HUES64 (cell line): Measurements from ENCODE around the gene DHRSX.
A peak's percentile ranks its signal among the peaks of the same experiment; 100 is the strongest.

Experiments used
- H3K27ac ChIP-seq: 2 replicates; pipeline ENCODE4 v1.7.0; 2013; ENCODE audit warnings: low read depth, low read length, inconsistent platforms
- H3K27me3 ChIP-seq: 2 replicates; pipeline ENCODE4 v1.6.1; 2013; ENCODE audit warnings: mild to moderate bottlenecking, low read length; ENCODE audit not compliant: insufficient read depth
- H3K36me3 ChIP-seq: 2 replicates; pipeline ENCODE4 v1.6.1; 2013; ENCODE audit warnings: mild to moderate bottlenecking, low read length; ENCODE audit not compliant: insufficient read depth
- H3K4me1 ChIP-seq: 2 replicates; pipeline ENCODE4 v1.6.1; 2013; ENCODE audit warnings: mild to moderate bottlenecking, low read length, moderate library complexity; ENCODE audit not compliant: insufficient read depth
- H3K4me3 ChIP-seq: 2 replicates; pipeline ENCODE4 v1.5.1; 2013; ENCODE audit warnings: mild to moderate bottlenecking, low read length, moderate library complexity
- H3K9ac ChIP-seq: 2 replicates; pipeline ENCODE4 v1.6.1; 2013; ENCODE audit warnings: mild to moderate bottlenecking, low read depth, low read length
- H3K9me3 ChIP-seq: 2 replicates; pipeline ENCODE4 v1.6.1; 2013; ENCODE audit warnings: low read depth, low read length; ENCODE audit not compliant: insufficient read depth
- WGBS: fragments of 150-250, 120-280 bp; methylation state at CpG from one replicate; pipeline ENCODE4 v1.1.7; 2013; ENCODE audit warnings: missing lambda C conversion rate; 5-methylcytosine and 5-hydroxymethylcytosine counted together

The DHRSX gene

GRCh38 chrX:2504706-2505332 is 4.0 kb upstream of the DHRSX start:
- Histone ChIP-seq H3K36me3 (no peaks in the 10 kb centered on the region), H3K4me1 (no peaks in the 10 kb centered on the region), H3K9ac (no peak overlapping the region), H3K27ac (no peak overlapping the region), H3K27me3 (no peaks in the 10 kb centered on the region), H3K4me3 (no peak overlapping the region), H3K9me3 (no peaks in the 10 kb centered on the region)
- WGBS, result 86% methylated on average over 7 of the region's 7 CpGs

DNA sequence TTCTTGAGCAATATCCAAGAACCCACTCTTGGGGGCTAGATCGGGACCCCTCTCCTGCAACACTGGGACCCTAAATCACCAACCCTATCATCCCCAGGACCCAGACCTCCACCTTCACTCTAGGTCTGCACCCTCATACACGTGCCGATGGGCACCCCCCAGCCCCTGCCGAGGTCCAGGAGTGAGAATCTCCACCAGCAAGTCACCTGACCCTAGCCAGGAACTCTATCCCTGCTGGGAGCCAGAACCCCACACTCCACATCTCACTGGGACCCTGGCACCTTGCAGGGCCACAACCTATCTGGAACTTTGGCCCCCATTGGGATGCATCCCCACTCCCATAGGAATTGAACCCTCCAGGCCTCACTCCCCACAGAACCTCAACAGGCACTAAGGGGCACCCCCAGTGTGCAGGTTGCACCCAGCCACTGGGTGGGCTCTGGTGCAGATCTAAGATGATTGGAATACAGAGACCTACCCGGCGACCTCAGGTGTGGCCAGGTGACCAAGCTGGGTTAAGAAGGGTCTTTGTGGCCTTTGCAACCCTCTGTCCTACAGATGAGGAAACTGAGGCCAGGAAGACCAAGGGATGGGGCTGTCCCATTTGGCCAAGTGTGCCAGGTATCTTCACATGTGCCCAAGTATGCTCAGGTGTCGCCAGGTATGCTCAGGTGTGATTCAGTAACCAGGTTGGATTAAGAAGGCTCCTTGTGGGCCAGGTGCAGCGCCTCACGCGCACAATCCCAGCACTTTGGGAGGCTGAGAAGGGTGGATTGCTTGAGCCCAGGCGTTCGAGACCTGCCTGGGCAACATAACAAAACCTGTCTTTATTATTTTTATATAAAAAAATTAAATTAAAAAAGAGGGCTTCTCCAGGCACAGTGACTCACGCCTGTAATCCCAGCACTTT is 3.1 kb upstream of the DHRSX start:
- 92% methylated on average over 11 of the region's 13 CpGs for WGBS
- H3K27ac ChIP-seq, result no peak overlapping the region
- H3K4me1 ChIP-seq, result peaks cover 4% of the 10 kb centered on the region; the same call in 1 of the 2 replicates
- no peaks in the 10 kb centered on the region for H3K27me3 ChIP-seq
- no peak overlapping the region for H3K9ac ChIP-seq
- H3K4me3 ChIP-seq, result no peak overlapping the region
- no peaks in the 10 kb centered on the region for H3K9me3 ChIP-seq
- no peaks in the 10 kb centered on the region for H3K36me3 ChIP-seq

DNA sequence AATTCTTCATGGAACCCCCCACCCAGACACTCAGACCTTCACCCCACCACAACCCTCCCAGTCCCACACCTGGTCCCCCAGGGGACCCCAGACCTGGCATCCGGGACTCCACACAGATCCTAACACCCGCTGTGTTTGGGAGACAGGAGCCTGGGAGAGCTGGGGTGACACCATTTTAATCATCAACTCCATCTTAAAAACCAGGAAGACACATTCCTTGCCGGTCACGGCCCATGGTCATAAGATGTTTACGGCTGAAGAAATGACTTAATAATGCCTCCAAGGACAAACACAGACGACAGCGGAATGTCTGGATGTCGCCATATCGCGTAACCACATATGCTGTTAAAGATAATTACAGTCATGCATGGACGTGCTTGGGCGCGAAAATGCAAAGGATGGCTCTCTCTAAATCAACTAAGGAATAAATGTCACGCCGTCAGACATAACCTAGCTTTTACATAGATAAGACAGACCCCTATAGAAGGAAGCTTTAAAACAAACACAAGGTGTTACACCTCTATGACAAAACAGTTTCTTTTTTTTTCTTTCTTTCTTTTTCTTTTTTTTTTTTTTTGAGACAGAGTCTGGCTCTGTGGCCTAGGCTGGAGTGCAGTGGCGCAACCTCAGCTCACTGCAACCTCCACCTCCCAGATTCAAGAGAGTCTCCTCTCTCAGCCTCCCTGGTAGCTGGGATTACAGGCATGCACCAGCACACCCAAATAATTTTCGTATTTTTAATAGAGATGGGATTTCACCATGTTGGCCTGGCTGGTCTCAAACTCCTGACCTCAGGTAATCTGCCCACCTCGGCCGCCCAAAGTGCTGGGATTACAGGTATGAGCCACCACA is 2.1 kb upstream of the DHRSX start:
- Histone ChIP-seq H3K27ac (no peak overlapping the region), H3K36me3 (0 out of 2 replicates have a peak, but pooled peaks cover 3% of the 10 kb centered on the region), H3K4me3 (no peak overlapping the region), H3K27me3 (no peaks in the 10 kb centered on the region), H3K9me3 (no peaks in the 10 kb centered on the region), H3K4me1 (peaks cover 14% of the 10 kb centered on the region), H3K9ac (no peak overlapping the region)
- WGBS, result 90% methylated on average over 19 of the region's 19 CpGs

- Histone ChIP-seq H3K4me1 (peaks cover 21% of the 10 kb centered on the region), H3K27ac (no peak overlapping the region), H3K9me3 (no peaks in the 10 kb centered on the region), H3K4me3 (no peak overlapping the region), H3K27me3 (no peaks in the 10 kb centered on the region), H3K36me3 (peaks cover 10% of the 10 kb centered on the region; the same call in 1 of the 2 replicates), H3K9ac (no peak overlapping the region)
- 93% methylated on average over 5 of the region's 5 CpGs for WGBS
Observed at GRCh38 chrX:2502120-2502667, 1.4 kb upstream of the DHRSX start.

DNA sequence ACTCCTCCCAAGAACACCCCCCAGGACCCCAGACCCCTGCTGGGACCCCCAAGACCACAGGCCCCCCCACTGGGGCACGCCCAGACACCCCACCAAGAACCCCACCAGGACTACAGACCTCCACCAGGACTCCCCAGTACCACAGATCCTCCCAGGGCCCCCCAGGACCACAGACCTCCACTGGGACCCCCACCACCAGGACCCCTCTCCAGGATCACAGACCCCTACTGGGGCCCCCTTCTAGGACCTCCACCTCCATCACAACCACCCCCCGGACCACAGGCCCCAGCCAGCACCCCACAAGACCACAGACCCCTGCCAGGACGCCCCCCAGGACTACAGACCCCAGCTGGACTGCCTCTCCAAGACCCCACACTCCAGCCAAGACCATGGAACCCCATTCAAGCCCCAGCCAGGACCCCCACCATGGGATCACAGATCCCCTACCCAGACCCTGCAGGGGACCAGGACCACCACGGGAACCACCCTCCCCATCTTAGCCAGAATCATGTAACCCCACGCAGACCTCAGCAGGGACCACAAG is 855 bp upstream of the DHRSX start:
- H3K4me1 ChIP-seq, result peaks cover 21% of the 10 kb centered on the region
- H3K4me3 ChIP-seq, result no peak overlapping the region
- H3K9ac ChIP-seq, result no peak overlapping the region

GRCh38 chrX:2500091-2500802 is 529 bp downstream of the DHRSX start:
- Histone ChIP-seq H3K9ac (peak overlapping the region; percentile 88), H3K27me3 (no peaks in the 10 kb centered on the region), H3K27ac (peak overlapping the region; percentile 82), H3K9me3 (no peaks in the 10 kb centered on the region), H3K36me3 (peaks cover 23% of the 10 kb centered on the region), H3K4me3 (peak overlapping the region; percentile 92), H3K4me1 (peaks cover 25% of the 10 kb centered on the region)
- WGBS, result 2% methylated on average over 55 of the region's 70 CpGs

More for the DNA sequence above, 855 bp upstream of the DHRSX start:
- Histone ChIP-seq H3K27me3 (no peaks in the 10 kb centered on the region), H3K27ac (no peak overlapping the region), H3K9me3 (no peaks in the 10 kb centered on the region), H3K36me3 (peaks cover 15% of the 10 kb centered on the region)
- WGBS, result 91% methylated on average over 5 of the region's 5 CpGs

DNA sequence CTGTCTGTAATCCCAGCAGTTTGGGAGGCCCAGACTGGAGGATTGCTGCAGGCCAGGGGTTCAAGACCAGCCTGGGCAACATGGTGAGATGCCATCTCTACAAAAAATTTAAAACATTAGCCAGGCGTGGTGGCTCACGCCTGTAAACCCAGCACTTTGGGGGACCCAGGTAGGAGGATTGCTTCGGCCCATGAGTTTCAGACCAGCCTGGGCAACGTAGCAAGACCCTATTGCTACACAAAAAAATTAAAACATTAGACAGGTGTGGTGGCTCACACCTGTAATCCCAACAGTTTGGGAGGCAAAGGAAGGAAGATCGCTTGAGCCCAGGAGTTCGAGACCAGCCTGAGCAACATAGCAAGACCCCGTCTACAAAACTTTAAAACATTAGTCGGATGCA is 1.3 kb downstream of the DHRSX start:
- Histone ChIP-seq H3K9me3 (no peaks in the 10 kb centered on the region), H3K36me3 (peaks cover 23% of the 10 kb centered on the region), H3K4me1 (peaks cover 25% of the 10 kb centered on the region), H3K9ac (peak overlapping the region; percentile 88; the same call in 1 of the 2 replicates), H3K27me3 (no peaks in the 10 kb centered on the region), H3K4me3 (peak overlapping the region; percentile 92), H3K27ac (peak overlapping the region; percentile 94; the same call in 1 of the 2 replicates)
- WGBS, result 86% methylated on average over 8 of the region's 8 CpGs

DNA sequence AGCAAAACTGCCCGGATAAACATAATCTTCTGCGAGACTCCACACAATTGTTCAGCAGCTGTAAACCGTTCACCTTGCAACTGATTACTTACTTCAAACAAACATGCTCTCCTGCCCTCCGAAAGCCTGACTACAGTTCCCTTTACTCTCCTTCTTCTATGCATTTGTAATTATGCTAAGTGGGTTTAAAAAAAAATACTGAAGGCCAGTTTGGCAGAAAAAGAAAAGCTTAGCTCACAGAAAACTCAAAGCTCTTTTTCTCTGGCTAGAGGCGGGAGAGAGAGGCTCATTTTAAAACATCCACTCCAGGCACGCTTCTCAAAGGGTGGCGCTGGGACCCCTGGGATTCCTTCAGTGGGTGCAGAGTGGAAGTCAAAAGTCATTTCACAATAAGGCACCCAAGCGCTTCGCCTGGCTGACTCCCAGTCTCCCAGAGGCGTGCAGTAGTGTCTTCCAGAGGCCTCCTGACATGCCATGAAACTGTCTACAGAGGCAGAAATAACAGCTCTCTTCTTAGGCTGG is 1.9 kb downstream of the DHRSX start:
- Histone ChIP-seq H3K27ac (peak overlapping the region; percentile 94), H3K27me3 (no peaks in the 10 kb centered on the region)

DNA sequence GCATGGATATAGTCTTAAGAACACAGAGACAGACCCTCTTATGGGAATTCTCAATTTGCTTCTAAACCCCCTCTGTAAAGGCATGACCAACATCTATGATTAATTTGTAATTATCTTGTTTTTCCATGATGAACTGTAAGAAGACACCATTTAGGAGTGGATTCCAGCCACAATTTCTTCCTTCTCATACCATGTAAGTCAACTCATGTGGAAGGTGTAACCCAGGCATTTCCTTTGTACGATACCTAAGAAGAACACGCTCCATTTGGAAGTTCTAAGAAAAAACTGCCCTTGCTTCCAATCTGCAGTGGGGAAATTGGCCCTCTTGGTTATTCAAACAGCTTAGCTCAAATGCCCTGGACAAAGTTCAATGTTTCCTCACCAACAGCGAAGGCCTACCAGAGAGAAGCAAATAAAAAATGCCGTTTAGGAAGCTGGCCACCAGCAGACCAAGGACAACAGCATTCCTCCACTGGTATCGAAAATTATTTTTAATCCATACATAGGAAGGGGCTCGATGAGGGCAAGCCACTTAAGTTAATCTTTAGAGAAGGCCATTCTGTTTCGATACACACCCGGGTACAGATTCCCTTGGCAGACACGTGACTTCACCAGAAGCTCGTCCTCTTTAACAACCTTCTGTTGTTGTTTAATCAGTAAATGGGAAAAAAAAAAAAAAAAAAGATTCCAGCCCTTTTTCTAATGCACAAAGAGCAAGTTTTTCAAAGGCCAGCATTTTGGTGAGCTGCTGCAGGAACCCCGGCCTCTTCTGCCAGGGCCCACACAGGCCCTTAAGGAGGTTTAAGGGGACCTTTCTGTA is 2.6 kb downstream of the DHRSX start:
- WGBS, result 55% methylated on average over 10 of the region's 11 CpGs
- peaks cover 23% of the 10 kb centered on the region for H3K36me3 ChIP-seq
- peak overlapping the region; percentile 92 for H3K4me3 ChIP-seq
- peaks cover 25% of the 10 kb centered on the region for H3K4me1 ChIP-seq
- no peaks in the 10 kb centered on the region for H3K27me3 ChIP-seq
- peak overlapping the region; percentile 94 for H3K27ac ChIP-seq
- no peaks in the 10 kb centered on the region for H3K9me3 ChIP-seq
- peak overlapping the region; percentile 56 for H3K9ac ChIP-seq

More for the DNA sequence above, 1.9 kb downstream of the DHRSX start:
- H3K4me1 ChIP-seq, result peaks cover 25% of the 10 kb centered on the region
- peak overlapping the region; percentile 92 for H3K4me3 ChIP-seq
- peak overlapping the region; percentile 56 for H3K9ac ChIP-seq
- H3K36me3 ChIP-seq, result peaks cover 23% of the 10 kb centered on the region
- H3K9me3 ChIP-seq, result no peaks in the 10 kb centered on the region
- whole genome bisulfite sequencing, result 9% methylated on average over 10 of the region's 10 CpGs
